Inferior parietal cortex (tissue), 1 donor: ENCODE data around the gene NAP1L4.
"Not testable (repeated sequence)": the region's sequence is repeated elsewhere in the genome, so short reads cannot be mapped to it uniquely, and the experiment has no call there.

ENCODE experiments used
- DNase-seq: peaks from one replicate; pipeline ENCODE4 v3.0.0-alpha.2; 2016; ENCODE audit errors: extremely low spot score

Gene NAP1L4

GRCh38 chr11:2909133-2909902 is 82.8 kb downstream of the NAP1L4 start:
- no peak for DNase-seq

DNA sequence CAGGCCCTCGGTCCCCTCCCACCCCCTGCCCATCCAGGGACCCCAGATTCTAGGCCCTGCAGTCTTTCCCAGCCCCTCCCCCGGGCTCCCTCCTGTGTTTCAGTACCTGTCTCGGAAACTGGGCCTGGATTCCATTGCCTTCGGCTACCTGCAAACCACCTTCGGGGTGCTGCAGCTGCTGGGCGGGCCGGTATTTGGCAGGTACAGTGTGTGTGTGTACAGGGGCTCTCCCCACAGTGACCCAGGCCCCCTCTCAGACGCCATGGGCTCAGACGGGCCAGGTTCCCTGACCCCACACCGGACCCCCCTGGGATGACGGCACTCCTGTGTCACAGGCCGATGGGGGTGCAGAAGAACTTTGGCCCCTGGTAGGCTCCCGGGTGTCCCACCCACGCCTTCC is 84.0 kb downstream of the NAP1L4 start:
- DNase-seq, result no peak

DNA sequence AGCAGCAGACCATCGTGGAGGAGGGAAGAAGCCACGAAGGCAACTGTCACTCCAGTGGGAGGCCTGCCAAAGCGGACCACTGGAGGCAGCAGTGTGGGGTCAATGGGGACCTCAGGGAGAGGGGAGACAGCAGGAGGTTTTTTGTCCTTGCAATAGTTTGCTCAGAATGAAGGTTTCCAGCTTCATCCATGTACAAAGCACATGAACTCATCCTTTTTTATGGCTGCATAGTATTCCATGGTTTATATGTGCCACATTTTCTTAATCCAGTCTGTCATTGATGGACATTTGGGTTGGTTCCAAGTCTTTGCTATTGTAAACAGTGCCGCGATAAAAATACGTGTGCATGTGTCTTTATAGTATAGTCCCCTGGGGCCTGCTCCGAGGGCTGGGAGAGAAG is 86.8 kb downstream of the NAP1L4 start:
- not testable (repeated sequence) for DNase-seq

DNA sequence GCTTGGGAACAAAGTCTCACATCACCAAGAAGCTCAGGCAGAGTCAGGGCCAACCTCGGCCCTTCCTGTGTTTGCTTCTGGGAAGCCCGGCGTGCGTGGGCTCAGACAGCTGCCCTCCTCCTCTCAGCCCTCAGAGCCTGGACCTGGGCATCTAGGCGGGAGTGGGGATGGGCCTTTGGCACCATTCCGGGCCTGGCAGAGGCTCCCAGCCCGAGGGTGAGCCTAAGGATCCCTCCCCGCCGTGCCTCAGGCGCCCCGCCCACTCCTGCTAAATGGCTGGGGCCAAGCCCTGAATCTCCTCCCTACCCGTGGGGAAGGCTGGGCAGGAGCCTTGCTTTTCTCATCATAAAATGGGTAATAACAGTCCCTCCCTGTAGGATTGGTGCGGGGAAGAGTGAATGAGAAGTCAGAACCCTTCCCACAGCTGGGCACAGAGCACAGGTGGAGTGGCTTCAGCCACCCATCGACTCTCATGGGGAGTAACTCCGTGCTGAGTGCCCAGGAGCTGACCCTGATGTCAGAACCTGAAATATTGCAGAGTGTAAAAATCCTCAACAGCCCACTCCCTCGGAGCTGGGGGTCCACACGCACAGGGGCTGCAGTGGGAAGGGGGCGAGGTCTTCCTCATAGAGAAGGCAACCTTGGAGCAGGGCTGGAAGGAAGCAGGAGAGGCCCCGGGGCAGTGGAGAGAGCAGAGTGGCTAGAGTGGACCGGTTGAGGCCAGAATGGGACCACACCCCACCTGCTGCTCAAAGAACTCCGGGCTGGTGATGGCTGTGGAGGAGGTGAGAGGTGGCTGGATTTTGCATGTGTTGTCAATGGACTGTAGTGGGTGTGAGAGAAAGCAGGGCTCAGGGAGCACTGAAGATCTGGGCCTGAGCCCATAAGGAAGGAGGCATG is 87.7 kb downstream of the NAP1L4 start:
- no peak for DNase-seq

- DNase-seq, result no peak
These were observed 88.5 kb downstream of the NAP1L4 start for GRCh38 chr11:2903672-2904011.

DNA sequence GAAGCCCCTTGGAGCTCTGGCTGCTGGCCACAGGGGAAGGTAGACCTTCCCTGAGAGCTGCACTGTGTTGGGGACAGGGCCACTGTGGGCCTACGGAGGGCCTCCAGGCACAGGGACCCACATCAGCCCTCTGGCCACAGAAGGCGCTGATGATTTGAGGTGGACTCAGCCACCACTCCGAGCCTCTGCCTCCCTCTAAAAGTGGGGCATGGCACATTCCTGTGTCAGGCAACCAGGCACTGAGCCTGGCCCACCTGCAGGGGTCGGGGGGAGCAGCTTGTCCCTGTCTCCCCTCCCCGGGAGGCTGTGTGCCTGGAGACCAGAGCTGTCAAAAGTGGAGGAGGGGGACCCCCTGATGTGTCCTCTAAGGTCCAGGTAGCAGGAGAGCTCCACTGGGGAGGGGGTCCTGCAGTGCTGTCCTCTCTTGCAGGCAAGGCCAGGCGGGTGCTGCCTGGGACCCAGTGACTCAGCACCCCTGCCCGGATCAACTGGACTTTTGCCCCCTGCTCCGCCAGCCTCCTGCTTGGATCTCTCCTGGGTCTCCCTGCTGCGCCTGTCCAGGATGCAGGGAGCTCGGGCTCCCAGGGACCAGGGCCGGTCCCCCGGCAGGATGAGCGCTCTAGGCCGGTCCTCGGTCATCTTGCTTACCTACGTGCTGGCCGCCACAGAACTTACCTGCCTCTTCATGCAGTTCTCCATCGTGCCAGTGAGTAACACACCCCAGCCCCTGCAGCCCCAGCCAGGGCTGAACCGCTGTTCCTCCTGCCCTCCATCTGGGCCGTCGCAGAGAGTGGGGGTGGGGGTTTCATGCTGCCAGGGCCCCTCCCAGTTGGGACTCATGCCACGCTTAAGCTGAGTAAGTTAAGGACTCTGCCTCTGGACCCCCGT is 89.1 kb downstream of the NAP1L4 start:
- DNase-seq, result no peak

DNA sequence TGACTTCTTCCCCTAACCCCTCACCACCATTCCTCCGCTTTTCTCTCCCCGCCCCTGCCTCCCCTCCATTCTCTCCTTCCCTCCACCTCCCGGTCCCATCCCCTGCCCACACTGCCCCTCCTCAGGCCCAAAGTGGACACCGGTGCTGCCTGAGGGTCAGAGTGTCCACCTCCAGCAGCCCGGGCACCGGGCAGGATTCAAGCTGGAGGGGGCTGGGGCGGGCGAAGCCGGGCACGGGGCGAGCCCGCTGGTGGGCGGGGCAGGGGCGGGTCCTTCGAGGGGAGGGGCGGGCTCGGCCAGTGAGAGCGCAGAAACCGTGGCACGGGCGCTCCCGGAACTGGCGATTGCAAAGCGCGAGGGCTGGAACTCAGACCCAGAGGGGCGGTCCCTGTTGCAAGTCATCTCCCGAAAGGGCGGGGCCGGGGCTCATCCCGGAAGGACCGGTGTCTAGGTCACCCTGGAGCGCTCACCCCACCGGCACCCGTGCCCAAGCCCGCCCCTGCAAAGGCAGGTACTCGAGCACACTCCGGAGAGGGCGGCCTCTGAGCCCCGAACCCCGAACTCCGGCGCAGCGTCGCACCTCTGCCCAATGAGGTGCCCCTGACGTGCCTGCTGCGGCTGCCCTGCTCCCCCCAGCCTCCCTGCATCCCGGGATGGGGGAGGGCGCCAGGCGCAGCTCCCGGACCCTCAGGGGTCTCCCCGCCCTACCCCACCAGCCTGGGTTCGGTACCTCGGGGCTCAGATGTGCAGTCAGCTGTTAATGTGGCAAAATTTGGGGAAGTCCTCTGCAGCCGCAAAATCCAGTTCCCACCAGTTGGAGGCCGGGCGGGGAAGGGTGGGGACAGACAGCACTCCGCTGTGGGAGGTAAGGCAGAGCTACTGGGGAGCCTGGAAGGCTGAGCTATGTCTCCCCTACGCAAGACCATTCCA is 90.0 kb downstream of the NAP1L4 start:
- peak; percentile 57 for DNase-seq

- DNase-seq, result no peak
These were observed 90.8 kb downstream of the NAP1L4 start for GRCh38 chr11:2901196-2901796.

- DNase-seq, result no peak
These were observed 92.9 kb downstream of the NAP1L4 start for GRCh38 chr11:2899080-2899783.

GRCh38 chr11:2898366-2899079 is 93.6 kb downstream of the NAP1L4 start:
- DNase-seq, result no peak

- no peak for DNase-seq
These were observed 95.1 kb downstream of the NAP1L4 start for GRCh38 chr11:2897048-2897447.

GRCh38 chr11:2896047-2896446 is 96.1 kb downstream of the NAP1L4 start:
- DNase-seq, result no peak
